ENCODE results near the gene OR52N1. TPM values are rescaled to one million over a fixed set of nuclear protein-coding genes. Genes with fewer than 3 reads are reported as not detected.

OR52N1 gene
- total and polyA plus RNA-seq, 2 of the 4 experiments (the other 2 are of a cell fraction), result not detected

GRCh38 chr11:5837695-5838094, 46.6 kb upstream of the OR52N1 start:
- Histone ChIP-seq H4K20me1 (ENCODE audit: insufficient read depth, low read length) (no peaks in the 10 kb centered on the region), H4K91ac (ENCODE audit: insufficient read depth, low read depth, low read length) (no peak overlapping the region), H3K4me3 (ENCODE audit: insufficient read depth, low read depth, low read length) (no peak overlapping the region), H3K79me1 (ENCODE audit: low read depth in 1 of 2, low read length in 2 of 2) (no peaks in the 10 kb centered on the region), H3K4ac (ENCODE audit: low read depth, low read length) (no peak overlapping the region), H3K23ac (ENCODE audit: low read depth, low read length) (no peak overlapping the region), H2AK9ac (replicated peaks; ENCODE audit: low read depth, low read length, poor library complexity) (no peak overlapping the region), H2AK5ac (ENCODE audit: low read depth, low read length) (no peak overlapping the region), H3K9ac (ENCODE audit: low read depth, low read length) (no peak overlapping the region), H2BK120ac (ENCODE audit: low read depth, low read length) (no peak overlapping the region), H3K56ac (ENCODE audit: extremely low read depth, insufficient read depth, low read length) (no peak overlapping the region), H2BK20ac (ENCODE audit: low read depth, low read length) (no peak overlapping the region), H2BK5ac (ENCODE audit: low read depth, low read length, poor library complexity, severe bottlenecking) (no peak overlapping the region), H3K9me1 (ENCODE audit: insufficient read depth, low read length) (no peaks in the 10 kb centered on the region), H4K8ac (ENCODE audit: low read depth in 2 of 2, low read length in 2 of 2) (no peak overlapping the region), H3K18ac (ENCODE audit: low read depth, low read length) (no peak overlapping the region), H2BK15ac (ENCODE audit: low read depth, low read length) (no peak overlapping the region), H3K9me3 (ENCODE audit: control insufficient read depth, insufficient read depth, low read length) (0 out of 2 replicates have a peak, but pooled peaks cover 2% of the 10 kb centered on the region), H3K36me3 (ENCODE audit: control insufficient read depth, insufficient read depth, low read length) (no peaks in the 10 kb centered on the region), H3K27me3 (ENCODE audit: control insufficient read depth, insufficient read depth, low read length) (no peaks in the 10 kb centered on the region), H4K5ac (ENCODE audit: low read depth, low read length) (no peak overlapping the region), H2AFZ (replicated peaks; ENCODE audit: low read length, poor library complexity) (no peak overlapping the region), H3K4me2 (ENCODE audit: low read depth, low read length) (no peak overlapping the region), H3K4me1 (ENCODE audit: control insufficient read depth, insufficient read depth, low read length) (no peaks in the 10 kb centered on the region), H3K27ac (ENCODE audit: insufficient read depth, low read length) (no peak overlapping the region), H3K14ac (replicated peaks; ENCODE audit: low read depth, low read length) (no peak overlapping the region)
- no peak for TF ChIP-seq CEBPB (IDR thresholded peaks at IDR 0.05; ENCODE audit: low read depth, low read length)
- no peak for TF ChIP-seq MAZ (IDR thresholded peaks at IDR 0.05; ENCODE audit: borderline replicate concordance, low read depth, low read length)
- TF ChIP-seq RFX5 (IDR thresholded peaks at IDR 0.05; ENCODE audit: low read depth, low read length), result no peak
- no peak for TF ChIP-seq FOS (IDR thresholded peaks at IDR 0.05; ENCODE audit: low read depth, low read length)
- BruUV-seq (replicated peaks), result no TSS peak
- in situ Hi-C loops (cut with MboI; ENCODE audit: low sequenced_read_pairs) (no loop called here), dilution Hi-C loops (cut with HindIII; ENCODE audit: low sequenced_read_pairs, unreplicated experiment) (no loop called here), intact Hi-C loops (cut with micrococcal nuclease) (no loop called here)
- ATAC-seq (ENCODE audit: low read depth) (no peak), DNase-seq (no peak)
- CTCF ChIA-PET, result interaction anchor here (1.2 kb wide), 1 partner anchor 26 kb away, joined by 5 read pairs; no protein-coding TSS in a partner anchor
- POLR2A ChIA-PET (ENCODE audit: unreplicated experiment), result no interaction called here
- no CpG with 5 or more reads among the region's 2 CpGs for WGBS, 2 experiments (ENCODE audit: extremely low coverage in 2 of 2, insufficient read length in 1 of 2)
